ENCODE measurements around the gene TMEM187.

TMEM187 gene

DNA sequence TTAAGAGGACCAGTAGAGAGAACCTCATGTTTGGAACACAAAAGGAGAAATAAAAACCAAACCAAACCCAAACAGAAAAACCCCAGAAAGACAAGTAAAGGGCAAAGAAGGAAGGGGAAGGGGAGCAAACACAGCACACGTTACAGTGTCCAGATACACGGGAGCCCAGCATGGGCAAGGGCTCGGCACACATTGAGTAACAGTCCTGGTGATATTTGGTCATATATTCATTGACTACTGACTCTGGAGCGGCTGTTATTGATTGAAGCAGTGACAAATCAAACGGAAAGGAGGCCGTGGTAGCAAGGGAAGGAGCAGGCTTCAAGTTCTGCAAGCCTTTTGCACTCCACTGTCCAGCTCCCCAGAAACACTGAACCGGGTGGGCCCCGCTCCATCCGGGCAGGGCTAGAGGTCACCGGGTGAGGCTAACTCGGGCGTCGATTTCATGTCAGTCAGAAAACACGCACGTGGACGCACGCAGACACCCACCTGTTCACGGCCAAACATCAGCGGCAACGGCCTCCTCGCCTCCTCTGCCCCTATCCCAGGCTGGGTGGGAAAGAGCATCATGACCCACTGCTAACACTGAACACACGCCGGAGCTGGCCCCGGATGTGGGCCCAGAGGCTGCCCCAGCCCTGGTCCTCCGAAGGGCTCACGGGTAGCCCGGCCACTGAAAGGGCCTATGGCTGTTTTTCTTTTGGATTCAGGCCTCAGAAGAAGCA, 50.9 kb downstream of the TMEM187 start:
- no peak for FAIRE-seq

DNA sequence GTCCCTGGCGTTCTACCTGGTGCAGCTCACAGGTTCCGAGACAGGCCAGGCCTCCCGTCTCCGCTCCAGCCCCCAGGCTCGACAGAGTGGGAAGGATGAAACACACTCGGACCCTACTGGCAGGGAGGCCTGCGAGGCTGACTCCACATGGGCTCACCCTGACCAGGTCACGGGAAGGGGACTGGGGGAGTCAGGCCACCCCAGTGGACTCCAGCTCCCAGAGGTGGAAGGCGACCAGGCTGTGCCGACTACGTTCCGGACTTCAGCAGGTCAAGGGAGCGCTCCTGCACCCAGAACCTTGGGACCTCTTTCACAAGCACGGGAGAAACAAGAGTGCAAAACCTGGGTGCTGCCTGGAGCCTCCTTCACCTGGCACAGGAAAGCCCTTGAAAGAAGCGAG, 51.7 kb downstream of the TMEM187 start:
- FAIRE-seq = no peak

DNA sequence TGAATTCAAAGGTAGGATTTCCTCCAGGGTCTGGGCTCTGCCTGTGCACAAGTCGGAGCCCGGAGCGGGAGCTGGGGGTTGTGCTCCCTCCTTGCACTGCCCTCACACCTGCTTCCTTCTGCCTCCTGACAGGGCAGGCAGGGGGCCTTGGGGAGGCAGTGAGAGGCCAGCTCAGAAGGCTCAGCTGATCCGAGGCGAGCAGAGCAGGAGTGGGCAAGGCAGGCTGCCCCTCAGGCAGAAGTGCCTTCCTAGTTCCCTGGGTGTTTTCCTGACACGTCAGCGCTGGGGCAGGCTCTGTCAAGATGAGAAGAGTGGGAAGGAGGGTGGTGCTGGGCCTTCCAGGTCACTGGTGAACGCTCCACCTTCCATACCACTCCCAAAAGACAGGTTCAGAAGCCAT, 52.7 kb downstream of the TMEM187 start:
- FAIRE-seq = no peak

DNA sequence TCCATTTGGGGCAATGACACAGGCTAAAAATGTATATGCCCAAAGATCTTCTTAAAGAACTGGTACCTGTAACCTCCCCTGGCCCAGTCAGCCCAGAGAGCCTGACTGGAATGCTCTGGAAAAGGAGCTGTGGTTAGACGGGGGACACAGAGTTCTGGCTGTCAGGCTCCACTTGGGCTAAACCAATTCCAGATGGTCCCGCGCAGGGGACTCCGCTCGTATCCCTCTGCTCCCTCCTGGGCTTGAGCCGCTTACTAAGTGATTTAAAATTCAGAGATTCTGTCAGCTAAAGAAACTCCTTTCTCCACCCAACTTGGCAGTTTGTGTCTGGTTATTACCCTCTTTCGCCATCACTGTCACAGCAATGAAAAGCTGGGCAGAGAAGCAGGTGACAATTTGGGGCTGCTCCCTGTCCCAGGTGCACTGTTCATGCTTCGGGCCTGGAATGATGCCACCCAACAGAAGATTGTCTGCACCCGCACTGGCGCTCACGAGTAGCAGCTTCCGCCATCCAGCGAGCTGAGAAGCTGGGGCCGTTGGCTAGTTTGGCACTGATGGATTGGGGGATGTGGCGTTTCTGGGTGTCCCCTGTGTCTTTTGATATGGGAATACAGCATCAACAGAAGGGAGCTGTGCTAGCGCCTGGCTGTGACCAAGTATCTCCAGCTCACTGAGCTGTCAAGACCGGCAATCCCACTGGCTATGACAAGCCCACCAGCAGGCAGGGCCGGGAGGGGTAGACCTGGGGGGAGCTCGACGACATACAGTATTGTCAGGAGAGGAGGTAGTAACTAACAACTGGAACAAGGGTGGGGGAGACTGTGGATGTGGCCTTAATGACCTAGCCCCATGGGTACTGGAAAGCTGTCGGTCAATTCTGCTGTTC, 53.8 kb downstream of the TMEM187 start:
- no peak for FAIRE-seq

DNA sequence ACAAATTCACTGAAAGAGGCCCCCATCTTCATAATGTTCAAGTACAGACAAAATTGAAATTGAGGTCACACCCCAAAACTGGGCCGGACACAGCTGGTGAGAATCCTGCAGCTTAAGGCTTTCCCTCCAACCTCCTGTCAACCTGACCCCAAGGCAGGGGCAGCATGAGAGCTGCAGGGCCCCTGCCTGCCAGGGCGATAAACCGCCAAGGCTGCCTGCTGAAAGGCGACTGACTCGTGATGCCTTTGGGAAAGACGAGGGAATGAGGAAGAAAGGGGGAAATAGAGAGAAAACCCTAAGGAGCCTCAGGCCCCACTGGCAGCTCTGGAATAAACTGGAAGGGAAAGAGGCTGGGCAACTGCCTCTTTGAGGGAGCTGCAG, 54.5 kb downstream of the TMEM187 start:
- no peak for FAIRE-seq

DNA sequence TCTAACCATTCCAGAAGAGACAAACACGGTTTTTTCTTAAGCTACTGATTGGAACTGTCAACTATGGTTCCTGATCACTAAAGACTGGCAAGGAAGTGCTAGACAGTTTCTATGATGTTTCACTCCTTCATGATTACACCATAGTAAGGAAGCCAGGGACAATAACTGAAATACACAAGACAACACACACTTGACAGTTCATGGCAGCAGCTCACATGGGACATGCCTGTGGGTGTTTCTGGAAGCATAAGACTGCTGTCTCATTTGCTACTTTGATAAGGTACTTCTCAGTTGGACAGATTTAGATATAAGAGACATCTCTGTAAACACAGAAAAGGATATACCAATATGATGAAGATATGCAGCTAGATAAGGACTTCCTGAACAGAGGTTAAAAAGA, 55.4 kb downstream of the TMEM187 start:
- FAIRE-seq = no peak

DNA sequence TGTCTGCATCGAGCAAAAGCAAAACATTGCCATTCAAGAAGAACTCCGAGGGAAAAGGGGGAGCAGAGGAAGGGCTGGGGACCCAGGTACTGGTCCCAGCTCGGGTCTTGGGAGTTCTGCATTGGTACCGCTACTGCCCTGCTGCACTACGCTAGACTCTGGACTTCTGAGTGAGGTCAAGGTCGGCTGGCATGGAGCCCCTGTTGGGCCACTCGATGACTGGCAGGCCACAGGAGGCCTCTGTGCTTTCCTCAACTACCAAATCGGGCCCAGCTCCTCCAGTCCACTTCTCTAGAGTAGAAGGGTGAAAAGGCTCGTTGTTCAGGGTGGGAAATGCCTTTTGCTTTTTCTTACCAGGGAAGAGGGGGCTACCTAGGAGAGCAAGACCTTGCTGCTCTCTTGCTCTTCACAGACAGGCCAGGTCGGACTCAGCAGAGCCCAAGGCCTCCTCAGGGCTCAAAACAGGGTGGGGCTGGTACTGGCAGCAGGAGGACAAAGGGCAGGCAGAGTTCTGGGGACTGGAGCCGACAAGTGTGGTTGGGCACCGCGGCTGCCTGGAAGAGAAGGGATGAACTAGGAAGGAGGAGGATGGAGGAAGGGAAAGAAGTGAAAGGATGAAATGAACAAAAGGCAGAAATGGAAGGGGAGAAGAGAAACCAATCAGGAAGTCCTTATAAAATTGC, 56.1 kb downstream of the TMEM187 start:
- FAIRE-seq = no peak

DNA sequence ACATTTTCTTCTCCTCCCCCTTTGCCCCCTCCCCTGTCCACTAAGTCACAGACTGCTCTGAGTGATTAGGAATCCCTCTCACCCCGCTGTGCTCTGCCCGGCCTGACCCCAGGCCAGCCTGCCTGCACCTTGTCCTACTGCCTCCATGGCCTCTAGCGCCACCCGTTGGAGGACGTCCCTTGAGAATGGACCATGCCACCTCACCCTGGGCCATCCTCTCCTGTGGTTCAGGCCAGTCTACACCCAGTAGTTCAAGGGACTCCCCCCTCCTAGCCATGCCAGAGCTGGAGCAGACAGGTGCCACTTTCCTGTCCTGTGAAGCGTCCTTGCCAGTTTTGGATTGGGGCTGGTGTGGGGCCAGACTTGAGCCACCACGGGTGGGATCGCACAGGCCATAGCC, 56.9 kb downstream of the TMEM187 start:
- no peak for FAIRE-seq

DNA sequence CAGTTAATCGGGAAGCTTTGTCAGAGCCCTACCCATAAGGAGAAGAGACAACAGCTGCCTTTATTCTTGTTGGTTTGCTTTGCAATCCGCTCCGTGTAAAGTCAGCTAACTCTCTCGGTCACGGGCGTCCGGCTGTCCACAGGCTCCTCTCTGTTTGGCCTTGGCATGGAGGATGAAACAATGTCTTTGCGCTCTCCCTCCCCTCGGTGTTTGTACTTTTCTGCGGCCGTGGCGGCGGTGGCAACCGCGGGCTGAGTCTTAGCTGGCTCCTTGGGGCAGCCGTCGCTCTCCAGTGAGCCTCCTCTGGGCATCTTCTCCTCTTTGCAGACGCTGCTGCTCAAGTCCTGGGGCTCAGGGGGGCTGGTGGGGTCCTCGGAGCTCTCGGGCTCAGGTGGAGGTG, 57.7 kb downstream of the TMEM187 start:
- no peak for FAIRE-seq

DNA sequence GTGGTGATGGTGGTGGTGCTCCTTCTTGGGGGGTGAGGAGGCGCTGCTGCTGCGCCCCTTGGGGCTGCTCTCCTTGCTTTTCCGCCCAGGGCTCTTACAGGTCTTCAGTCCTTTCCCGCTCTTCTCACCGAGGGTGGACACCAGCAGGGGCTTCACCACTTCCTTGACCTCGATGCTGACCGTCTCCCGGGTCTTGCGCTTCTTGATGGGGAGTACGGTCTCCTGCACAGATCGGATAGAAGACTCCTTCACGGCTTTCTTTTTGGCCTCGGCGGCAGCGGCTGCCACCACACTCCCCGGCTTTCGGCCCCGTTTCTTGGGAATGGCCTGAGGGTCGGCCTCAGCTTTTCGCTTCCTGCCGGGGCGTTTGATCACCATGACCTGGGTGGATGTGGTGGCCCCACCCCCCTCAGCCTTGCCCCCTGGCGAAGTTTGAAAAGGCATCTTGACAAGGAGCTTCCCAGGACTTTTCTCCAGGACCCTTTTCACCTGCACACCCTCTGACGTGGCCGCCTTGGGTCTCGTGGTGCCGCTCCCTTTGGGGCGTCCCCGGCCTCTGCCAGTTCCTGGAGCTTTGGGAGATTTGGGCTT, 58.3 kb downstream of the TMEM187 start:
- no peak for FAIRE-seq

DNA sequence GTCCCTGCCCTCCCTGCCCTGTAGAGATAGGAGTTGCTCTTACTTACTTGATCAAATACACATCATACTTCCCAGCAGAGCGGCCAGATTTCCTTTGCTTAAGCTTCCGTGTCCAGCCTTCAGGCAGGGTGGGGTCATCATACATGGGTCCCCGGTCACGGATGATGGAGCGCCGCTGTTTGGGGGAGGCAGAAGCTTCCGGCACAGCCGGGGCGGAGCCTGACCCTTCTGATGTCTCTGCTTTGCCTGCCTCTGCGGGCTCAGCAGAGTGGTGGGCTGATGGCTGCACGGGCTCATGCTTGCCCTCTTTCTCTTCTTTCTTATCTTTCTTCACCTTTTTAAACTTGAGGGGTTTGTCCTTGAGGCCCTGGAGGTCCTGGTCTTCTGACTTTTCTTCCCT, 59.6 kb downstream of the TMEM187 start:
- no peak for FAIRE-seq

DNA sequence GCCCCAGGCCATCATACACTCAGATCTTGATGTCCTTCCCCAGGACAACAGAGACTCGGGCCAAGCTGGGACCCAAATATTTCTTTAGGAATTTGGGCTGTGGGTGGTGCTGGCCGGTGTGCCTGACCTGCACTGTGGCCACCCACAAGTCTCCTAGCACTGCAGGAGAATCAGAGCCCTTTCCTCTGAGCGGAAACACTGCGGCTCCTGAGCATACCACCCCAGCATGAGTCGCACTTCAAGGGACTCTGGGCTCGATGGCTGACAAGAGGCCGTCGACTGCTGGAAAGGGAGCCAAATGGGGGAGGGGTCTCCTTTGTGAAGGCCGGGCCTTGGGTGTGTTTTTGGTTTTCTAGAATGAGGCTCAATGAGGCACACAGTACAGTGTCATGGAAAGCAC, 60.1 kb downstream of the TMEM187 start:
- no peak for FAIRE-seq
